Breast epithelium (tissue), 3 donors: Measurements from ENCODE around the gene CCDC117.

Source experiments
- POLR2A ChIP-seq: fragments of 450-650 bp; IDR thresholded peaks from one replicate; pipeline ENCODE4 v1.6.1; 2016; ENCODE audit warnings: antibody characterized with exemption, mild to moderate bottlenecking, moderate library complexity
- POLR2AphosphoS5 ChIP-seq, 3 donors: sonication (generic); formaldehyde crosslinking; IDR thresholded peaks; one replicate each; pipeline ENCODE4 v1.6.1; 2017; ENCODE audit warnings: antibody characterized with exemption in 3 of 3
- TF ChIP-seq, protein P1 (sequence below), 3 donors: fragments of 450-650 bp; IDR thresholded peaks; one replicate each; pipeline ENCODE4 v1.5.1; 2016 to 2017; ENCODE audit warnings: antibody characterized with exemption in 3 of 3, mild to moderate bottlenecking in 3 of 3, moderate library complexity in 3 of 3

DNA sequence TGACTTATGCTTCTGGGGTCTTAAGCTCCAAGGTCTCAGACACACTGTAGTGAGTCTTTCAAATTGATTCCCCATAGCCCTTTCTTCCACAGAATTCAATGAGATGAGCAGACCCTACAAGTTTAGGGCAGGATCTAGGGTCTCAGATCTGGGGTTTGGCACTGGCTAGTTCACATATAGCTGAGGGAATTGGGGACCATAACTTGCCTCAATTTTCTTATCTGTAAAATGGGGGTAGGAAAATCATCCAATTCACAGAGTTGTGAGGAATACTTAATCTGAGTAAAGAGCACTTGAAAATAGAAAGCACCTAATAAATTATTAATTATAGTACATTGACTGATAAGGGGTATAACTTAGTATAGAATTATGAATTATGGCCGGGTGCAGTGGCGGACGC, 5.9 kb upstream of the CCDC117 start:
- TF ChIP-seq, protein P1, sequence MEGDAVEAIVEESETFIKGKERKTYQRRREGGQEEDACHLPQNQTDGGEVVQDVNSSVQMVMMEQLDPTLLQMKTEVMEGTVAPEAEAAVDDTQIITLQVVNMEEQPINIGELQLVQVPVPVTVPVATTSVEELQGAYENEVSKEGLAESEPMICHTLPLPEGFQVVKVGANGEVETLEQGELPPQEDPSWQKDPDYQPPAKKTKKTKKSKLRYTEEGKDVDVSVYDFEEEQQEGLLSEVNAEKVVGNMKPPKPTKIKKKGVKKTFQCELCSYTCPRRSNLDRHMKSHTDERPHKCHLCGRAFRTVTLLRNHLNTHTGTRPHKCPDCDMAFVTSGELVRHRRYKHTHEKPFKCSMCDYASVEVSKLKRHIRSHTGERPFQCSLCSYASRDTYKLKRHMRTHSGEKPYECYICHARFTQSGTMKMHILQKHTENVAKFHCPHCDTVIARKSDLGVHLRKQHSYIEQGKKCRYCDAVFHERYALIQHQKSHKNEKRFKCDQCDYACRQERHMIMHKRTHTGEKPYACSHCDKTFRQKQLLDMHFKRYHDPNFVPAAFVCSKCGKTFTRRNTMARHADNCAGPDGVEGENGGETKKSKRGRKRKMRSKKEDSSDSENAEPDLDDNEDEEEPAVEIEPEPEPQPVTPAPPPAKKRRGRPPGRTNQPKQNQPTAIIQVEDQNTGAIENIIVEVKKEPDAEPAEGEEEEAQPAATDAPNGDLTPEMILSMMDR (IDR thresholded peaks at IDR 0.05), result no peak
- TF ChIP-seq POLR2A, result no peak
- no peak for TF ChIP-seq POLR2AphosphoS5 (IDR thresholded peaks at IDR 0.05)
